Epithelial cell of proximal tubule (primary cell): Measurements from ENCODE around the gene TRIM24. TPM values are rescaled to one million over a fixed set of nuclear protein-coding genes. Genes with fewer than 3 reads are reported as not detected.
"Not testable (repeated sequence)": the region's sequence is repeated elsewhere in the genome, so short reads cannot be mapped to it uniquely, and the experiment has no call there.

Experiments
- DNase-seq: peaks from one replicate; pipeline ENCODE4 v3.0.0-alpha.2; 2011; ENCODE audit warnings: low read depth
- H3K4me3 ChIP-seq: 2 replicates; pipeline ENCODE4 v1.5.1; 2011; ENCODE audit warnings: low read depth, mild to moderate bottlenecking, low read length
- total RNA-seq: library from RNA; depleted of rRNA; stranded (reverse); fragments of >200 nt; gene quantifications from 2 replicates; pipeline ENCODE4 v1.2.3, GENCODE V29; 2015
- TF ChIP-seq, protein P1 (sequence below): conservative IDR thresholded peaks from 2 replicates; pipeline ENCODE4 v1.5.1; 2012; ENCODE audit warnings: low read depth, mild to moderate bottlenecking, low read length

The TRIM24 gene
- total RNA-seq = 17.4 and 21.4 TPM in 2 replicates

- DNase-seq = no peak
Measured at GRCh38 chr7:138460176-138460648, at the start of gene TRIM24. TRIM24 (plus strand) TSS chr7:138460259; CDS start chr7:138460549, 290 bp downstream.

GRCh38 chr7:138412077-138412476 lies 48.0 kb upstream of the TRIM24 start:
- not testable (repeated sequence) for H3K4me3 ChIP-seq, DNase-seq

More at GRCh38 chr7:138460176-138460648, at the start of gene TRIM24:
- TF ChIP-seq, protein P1, sequence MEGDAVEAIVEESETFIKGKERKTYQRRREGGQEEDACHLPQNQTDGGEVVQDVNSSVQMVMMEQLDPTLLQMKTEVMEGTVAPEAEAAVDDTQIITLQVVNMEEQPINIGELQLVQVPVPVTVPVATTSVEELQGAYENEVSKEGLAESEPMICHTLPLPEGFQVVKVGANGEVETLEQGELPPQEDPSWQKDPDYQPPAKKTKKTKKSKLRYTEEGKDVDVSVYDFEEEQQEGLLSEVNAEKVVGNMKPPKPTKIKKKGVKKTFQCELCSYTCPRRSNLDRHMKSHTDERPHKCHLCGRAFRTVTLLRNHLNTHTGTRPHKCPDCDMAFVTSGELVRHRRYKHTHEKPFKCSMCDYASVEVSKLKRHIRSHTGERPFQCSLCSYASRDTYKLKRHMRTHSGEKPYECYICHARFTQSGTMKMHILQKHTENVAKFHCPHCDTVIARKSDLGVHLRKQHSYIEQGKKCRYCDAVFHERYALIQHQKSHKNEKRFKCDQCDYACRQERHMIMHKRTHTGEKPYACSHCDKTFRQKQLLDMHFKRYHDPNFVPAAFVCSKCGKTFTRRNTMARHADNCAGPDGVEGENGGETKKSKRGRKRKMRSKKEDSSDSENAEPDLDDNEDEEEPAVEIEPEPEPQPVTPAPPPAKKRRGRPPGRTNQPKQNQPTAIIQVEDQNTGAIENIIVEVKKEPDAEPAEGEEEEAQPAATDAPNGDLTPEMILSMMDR = no peak
- peak within 1 kb of the TSS; percentile 91 for H3K4me3 ChIP-seq

DNA sequence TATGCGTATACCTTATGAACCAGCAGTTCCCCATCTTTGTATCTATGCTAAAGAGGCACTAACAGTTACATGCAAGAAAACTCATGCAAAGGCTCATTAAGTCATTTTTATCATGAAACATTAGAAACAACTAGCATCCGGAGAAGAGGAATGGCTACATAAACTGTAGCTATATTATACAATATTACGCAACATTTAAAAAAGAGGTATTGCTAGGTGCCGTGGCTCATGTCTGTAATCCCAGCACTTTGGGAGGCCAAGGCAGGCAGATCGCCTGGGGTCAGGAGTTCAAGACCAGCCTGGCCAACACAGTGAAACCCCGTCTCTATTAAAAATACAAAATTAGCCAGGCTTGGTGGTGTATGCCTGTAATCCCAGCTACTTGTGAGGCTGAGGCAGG lies 47.1 kb upstream of the TRIM24 start:
- not testable (repeated sequence) for DNase-seq, H3K4me3 ChIP-seq

DNA sequence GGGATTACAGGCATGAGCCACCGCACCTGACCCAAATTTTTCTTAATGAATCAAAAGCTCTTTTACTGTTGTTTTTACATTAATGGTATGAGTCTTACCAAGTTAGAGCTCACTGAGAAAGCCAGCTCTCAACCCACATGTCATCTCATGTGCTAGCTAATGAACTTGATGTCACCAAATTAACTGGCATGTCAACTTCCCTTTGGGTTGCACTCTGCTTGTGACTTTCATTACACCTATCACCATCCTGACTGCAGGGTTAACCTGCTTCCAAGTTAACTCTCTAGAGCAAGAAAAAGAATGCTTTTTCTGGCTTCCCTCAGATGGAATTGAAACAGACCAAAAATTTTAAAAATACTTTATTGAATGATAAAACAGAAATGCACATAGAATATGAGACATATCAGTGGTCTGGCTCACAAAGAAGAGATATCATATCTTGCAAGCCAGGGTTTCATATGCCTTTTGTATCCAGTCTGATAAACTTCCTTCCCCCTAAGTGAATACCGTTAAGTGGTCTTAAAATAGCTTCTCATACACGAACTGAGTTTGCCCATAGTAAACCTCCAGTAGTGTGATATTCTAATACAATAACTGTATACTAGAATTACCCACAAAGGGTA lies 42.9 kb upstream of the TRIM24 start:
- no peak for DNase-seq
- TF ChIP-seq, protein P1 = no peak
- H3K4me3 ChIP-seq = no peak overlapping the region

DNA sequence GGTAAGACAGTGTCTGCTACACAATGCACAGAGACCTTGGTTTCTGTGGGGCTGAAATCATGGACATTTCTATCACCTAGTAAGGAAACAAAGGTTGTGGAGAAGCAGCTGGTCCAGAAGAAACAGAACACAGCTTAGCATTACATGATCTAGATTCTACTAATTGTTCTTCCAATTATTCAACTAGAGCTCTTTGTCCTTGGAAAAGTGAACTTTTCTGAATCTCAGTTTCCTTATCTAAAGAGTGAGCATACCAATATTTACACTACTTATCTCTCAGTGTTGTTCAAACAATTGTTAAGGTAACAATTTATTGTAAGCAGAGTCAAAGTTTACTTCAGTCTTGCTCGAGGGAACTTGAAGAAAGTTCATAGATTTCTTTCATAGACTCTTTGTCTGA lies 42.3 kb upstream of the TRIM24 start:
- DNase-seq = no peak
- no peak overlapping the region for H3K4me3 ChIP-seq
- TF ChIP-seq, protein P1 = no peak

GRCh38 chr7:138418403-138418802 lies 41.7 kb upstream of the TRIM24 start:
- H3K4me3 ChIP-seq, DNase-seq: not testable (repeated sequence)

DNA sequence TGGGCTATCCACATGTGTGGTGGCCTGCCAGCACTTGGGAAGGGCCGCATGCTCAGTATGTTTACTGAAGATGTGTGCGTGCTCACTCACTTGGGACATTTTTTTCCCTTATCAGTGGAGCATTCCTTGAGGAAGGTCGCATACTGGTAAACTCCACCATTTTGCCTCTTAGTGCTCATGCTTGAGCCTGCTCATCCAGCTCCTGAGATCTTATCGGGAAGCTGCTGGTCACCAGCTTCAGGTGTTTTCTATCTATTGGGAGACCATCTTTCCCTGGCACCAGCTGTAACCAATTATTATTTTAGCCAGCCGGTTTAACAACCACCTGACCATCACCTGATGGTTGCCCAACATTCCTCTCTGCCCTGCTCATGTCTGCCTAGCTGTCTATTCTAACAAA lies 35.0 kb upstream of the TRIM24 start:
- no peak overlapping the region for H3K4me3 ChIP-seq
- DNase-seq = no peak
- TF ChIP-seq, protein P1 = no peak

DNA sequence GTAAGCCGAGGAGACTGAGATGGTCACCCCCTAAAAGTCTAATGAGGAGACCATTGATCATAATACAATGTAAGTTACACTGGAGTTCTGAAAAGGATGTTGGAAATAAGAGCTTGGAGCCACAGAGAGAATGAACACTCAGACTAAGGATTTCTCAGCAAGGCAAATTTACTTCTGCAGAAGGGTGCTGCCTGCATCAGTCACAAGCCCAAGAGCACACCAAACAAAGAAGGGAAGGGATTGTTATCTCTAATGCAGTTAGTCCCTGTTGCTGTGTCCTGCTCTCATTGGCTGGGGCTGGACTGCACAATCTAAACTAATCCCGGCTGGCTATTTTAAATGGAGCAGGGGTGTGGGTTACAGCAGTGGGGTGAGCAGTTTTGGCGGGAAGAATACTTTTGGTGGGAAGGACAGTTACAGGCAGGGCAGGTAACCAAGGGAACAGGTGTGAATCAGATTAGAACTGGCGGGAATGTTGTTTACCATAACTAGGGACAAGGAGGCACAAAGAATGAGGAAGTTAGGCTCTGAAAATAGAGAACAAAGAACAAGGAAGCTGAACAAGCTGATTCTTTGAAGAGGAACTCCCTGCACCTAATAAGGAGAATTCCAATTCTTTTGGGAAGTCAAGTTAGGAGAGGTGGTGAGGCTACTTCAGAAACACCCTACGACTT lies 30.3 kb upstream of the TRIM24 start:
- no peak overlapping the region for H3K4me3 ChIP-seq
- DNase-seq = no peak
- TF ChIP-seq, protein P1 = no peak
